Subcutaneous adipose tissue (tissue), 4 donors: Measurements from ENCODE around the gene TBC1D30. TPM values are rescaled to one million over a fixed set of nuclear protein-coding genes. Genes with fewer than 3 reads are reported as not detected.

Experiments used
- CTCF ChIP-seq: fragments of 450-650 bp; IDR thresholded peaks from one replicate; pipeline ENCODE4 v1.5.1; 2016; ENCODE audit warnings: low read depth, mild to moderate bottlenecking, control low read depth, antibody characterized with exemption, moderate library complexity
- total RNA-seq, 4 donors: library from RNA; depleted of rRNA; stranded (reverse); fragments of >200 nt; gene quantifications; one replicate each; pipeline ENCODE4 v1.1.0, GENCODE V29; 2016

The TBC1D30 gene, protein sequence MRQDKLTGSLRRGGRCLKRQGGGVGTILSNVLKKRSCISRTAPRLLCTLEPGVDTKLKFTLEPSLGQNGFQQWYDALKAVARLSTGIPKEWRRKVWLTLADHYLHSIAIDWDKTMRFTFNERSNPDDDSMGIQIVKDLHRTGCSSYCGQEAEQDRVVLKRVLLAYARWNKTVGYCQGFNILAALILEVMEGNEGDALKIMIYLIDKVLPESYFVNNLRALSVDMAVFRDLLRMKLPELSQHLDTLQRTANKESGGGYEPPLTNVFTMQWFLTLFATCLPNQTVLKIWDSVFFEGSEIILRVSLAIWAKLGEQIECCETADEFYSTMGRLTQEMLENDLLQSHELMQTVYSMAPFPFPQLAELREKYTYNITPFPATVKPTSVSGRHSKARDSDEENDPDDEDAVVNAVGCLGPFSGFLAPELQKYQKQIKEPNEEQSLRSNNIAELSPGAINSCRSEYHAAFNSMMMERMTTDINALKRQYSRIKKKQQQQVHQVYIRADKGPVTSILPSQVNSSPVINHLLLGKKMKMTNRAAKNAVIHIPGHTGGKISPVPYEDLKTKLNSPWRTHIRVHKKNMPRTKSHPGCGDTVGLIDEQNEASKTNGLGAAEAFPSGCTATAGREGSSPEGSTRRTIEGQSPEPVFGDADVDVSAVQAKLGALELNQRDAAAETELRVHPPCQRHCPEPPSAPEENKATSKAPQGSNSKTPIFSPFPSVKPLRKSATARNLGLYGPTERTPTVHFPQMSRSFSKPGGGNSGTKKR
- total RNA-seq = 1 to 10 TPM; 3.3 to 7.7 (median 6.6) TPM

- TF ChIP-seq CTCF = no peak
These were observed at the start of gene TBC1D30 for GRCh38 chr12:64824500-64825142. Gene TBC1D30, plus strand, starts transcription at chr12:64824647. Its CDS starts 233 bp downstream, at chr12:64824880.

GRCh38 chr12:64779354-64779974 lies 45.0 kb upstream of the TBC1D30 start:
- TF ChIP-seq CTCF = no peak

- TF ChIP-seq CTCF = no peak
These were observed 44.3 kb upstream of the TBC1D30 start for GRCh38 chr12:64780132-64780530.

DNA sequence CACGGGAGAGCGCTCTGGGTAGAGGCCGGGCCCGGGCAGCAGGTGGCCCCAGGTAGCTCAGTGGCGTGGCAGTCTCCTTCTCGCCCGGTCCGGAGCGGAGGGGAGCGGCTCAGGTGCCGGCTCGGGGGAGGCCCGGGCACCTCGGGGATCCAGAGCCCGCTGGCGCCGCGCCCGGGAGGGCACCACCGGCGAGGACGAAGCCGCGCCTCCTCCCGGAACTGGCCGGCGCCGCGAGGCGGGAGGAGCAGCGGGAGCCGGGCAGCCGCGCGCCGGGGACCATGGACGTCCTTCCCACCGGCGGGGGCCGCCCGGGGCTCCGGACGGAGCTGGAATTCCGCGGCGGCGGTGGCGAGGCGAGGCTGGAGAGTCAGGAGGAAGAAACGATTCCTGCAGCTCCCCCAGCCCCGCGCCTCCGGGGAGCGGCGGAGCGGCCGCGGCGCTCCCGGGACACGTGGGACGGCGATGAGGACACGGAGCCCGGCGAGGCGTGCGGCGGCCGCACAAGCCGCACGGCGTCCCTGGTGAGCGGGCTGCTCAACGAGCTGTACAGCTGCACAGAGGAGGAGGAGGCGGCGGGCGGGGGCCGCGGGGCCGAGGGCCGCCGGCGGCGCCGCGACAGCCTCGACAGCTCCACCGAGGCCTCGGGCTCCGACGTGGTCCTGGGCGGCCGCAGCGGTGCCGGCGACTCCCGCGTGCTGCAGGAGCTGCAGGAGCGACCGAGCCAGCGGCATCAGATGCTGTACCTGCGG lies 43.7 kb upstream of the TBC1D30 start:
- no peak for TF ChIP-seq CTCF

- TF ChIP-seq CTCF = no peak
These were observed 42.9 kb upstream of the TBC1D30 start for GRCh38 chr12:64781280-64782190.
